Amniotic stem cell (primary cell): ENCODE measurements around the gene PWWP2B.
"Not testable (repeated sequence)": the region's sequence is repeated elsewhere in the genome, so short reads cannot be mapped to it uniquely, and the experiment has no call there.

Experiments
- DNase-seq: peaks from one replicate; lab custom pipeline; 2025; lab: John Stamatoyannopoulos, UW

The PWWP2B gene

GRCh38 chr10:132397036-132397541, at the start of gene PWWP2B:
Gene PWWP2B, plus strand, starts transcription at chr10:132397200. Its CDS starts 27 bp downstream, at chr10:132397227.
- DNase-seq: no peak

GRCh38 chr10:132347211-132347930, 49.6 kb upstream of the PWWP2B start:
- no peak for DNase-seq

DNA sequence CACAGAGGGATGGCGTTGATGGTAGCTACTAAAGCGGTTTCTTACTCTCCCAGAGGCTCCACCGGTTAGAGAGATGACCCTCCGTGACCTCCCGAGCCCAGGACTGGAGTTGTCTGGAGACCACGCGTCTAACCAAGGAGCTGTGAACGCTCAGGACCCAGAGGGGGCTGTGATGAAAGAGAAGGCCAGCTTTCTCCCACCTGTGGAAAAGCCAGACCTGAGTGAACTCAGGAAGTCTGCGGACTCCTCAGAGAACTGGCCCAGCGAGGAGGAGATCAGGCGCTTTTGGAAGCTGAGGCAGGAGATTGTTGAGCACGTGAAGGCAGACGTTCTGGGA, 49.1 kb upstream of the PWWP2B start:
- DNase-seq: no peak

DNA sequence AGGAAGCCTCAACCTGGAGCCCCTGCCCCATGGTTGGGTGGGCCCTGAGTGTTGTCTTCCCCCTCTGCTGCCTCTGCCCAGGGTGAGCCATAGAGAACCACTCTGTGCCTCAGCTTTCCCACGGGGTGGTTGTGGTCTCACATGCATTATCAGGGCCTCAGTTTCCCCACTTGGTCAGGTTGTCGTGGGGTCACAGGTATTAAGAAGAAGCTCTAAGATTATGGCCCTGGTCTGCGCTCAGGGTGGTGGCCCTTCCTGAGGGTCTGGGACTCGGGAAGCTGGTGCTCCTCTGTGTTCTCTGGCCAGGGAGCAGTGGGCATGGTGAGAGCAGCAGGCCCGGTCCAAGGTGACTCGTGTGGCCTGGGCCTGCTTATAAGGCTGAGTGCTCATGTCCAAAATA, 47.2 kb upstream of the PWWP2B start:
- DNase-seq: no peak

DNA sequence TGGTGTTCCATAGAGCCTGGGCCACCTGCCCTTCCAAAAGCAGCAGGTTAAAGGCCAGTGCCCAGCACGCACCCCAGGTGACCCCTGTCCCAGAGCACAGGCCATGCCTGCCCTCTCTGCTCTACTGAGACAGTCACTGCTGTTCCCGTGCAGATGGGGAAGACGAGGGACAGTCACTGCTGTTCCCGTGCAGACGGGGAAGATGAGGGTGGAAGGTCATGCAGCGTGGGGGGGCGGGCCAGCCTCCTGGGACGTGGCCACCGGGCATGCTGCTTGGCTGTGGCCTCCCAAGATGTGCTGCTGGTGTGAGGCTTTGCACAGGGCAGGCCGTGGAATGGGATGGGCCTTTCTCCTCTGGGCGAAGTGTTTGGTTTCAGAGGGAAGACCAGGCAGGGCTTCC, 46.6 kb upstream of the PWWP2B start:
- DNase-seq: no peak

GRCh38 chr10:132350946-132351345, 46.1 kb upstream of the PWWP2B start:
- no peak for DNase-seq

DNA sequence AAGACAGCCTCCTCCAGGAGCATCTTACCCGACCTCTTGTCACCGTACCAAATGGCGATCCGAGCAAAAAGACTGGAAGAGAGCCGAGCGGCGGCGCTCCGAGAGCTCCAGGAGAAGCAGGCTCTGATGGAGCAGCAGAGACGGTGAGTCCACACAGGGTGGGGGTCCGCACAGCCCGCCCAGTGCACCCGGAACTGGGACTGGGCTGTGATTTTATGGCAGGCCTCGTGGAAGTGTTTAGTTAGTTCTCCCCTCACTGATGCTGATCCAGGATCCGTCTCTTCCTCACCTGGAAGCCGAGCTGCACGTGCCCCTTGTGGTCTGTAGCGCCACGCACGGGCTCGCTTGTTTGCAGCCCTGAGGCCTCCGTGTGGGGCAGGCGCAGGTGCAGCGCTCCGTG, 45.4 kb upstream of the PWWP2B start:
- no peak for DNase-seq

- DNase-seq: not testable (repeated sequence)
These were observed 44.3 kb upstream of the PWWP2B start for GRCh38 chr10:132352462-132353308.

- DNase-seq: no peak
These were observed 43.3 kb upstream of the PWWP2B start for GRCh38 chr10:132353456-132354355.

GRCh38 chr10:132354356-132355094, 42.5 kb upstream of the PWWP2B start:
- DNase-seq: no peak

GRCh38 chr10:132355297-132355696, 41.7 kb upstream of the PWWP2B start:
- DNase-seq: no peak

GRCh38 chr10:132355754-132356153, 41.2 kb upstream of the PWWP2B start:
- DNase-seq: no peak

DNA sequence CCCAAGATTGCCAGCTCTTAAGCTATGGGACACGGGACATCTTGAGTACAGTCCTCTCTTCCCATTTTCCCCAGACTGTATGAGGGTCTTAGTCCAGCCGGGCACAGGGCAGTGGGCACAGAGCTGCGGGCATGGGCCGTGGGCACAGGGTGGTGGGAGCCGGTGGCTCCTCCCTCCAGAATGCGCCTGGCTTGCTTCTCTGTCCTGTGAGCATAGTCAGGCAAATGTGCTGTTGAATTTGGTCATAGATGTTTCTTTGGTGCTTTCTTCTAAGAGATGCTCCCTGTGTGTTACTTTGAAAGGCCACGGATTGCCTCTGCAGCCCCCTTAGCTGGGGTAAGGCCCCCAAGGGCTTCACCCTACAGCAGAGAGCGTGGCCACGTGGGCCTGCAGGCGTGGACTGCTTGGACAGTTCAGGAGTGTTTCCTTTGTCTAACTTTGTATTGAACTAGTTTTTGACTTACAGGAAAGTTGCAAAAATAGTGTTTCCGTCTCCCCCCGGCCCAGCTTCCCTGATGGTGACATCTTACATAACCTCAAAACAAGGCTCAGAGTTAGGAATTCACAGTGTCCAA, 40.3 kb upstream of the PWWP2B start:
- DNase-seq: no peak

GRCh38 chr10:132357286-132358058, 39.5 kb upstream of the PWWP2B start:
- no peak for DNase-seq

DNA sequence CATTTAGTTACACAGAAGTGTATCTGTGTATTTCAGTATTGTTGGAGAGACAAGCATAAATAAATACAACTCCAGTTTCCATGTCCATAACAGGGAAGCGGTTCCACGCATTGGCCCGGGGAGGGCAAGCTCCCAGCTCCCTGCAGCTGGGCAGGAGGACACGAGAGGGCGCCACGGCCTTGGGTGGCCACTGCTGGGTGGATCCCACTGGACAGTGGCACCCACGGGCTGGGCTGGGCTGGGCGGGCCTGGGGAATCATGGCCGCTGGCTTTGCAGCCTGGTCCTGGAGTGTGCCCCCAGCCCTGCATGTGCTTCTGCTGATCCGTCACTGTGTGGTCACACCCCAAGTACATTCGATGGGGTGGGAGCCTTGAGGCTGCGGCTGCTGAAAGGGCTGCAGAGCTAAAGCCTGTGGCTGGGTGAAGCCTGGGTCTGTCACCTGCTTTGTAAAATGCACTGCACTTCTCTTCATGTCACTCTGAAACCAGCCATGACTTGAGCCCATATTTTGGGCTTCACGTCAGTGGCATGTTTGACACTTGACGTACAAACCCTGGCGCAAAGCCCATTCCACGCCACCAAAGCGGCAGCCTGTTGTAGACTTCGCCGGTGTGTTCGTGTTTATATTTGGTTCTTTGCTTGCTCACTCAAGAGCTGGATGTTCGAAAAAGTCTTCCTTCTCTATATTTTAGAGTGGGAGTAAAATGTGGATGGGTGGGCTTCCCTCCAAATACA, 37.5 kb upstream of the PWWP2B start:
- no peak for DNase-seq

DNA sequence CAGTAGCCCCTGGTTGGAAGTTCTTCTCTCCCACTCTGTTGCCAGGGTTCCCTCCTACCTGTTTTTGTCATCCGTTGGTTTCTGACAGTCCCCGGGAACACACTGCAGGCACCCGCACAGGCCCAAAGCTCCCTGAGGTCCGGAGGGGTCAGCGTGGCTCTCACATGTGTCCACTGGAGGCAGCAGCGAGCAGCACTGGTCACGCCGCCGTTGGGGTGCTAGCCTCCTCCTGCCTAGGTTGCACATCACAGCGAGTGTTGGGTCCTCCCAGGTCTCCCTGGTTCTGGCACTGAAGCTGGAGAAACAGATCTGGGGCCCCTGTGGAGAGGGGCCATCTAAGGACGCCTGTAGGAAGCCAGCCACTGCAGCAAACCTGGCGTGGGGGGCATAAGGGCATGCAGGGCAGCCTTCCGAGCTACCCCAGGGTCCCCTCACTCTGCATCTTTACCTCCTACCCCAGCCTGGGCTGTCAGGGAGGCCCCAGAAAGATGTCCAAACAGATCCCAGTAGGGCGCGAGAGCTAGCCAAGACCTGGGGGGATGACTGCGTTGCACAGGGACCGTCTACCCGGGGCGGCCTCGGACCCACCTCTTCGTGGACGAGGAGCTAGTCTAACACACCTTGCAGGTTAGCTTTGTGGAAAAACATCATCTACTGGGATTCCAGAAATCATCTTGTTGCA, 36.1 kb upstream of the PWWP2B start:
- no peak for DNase-seq

DNA sequence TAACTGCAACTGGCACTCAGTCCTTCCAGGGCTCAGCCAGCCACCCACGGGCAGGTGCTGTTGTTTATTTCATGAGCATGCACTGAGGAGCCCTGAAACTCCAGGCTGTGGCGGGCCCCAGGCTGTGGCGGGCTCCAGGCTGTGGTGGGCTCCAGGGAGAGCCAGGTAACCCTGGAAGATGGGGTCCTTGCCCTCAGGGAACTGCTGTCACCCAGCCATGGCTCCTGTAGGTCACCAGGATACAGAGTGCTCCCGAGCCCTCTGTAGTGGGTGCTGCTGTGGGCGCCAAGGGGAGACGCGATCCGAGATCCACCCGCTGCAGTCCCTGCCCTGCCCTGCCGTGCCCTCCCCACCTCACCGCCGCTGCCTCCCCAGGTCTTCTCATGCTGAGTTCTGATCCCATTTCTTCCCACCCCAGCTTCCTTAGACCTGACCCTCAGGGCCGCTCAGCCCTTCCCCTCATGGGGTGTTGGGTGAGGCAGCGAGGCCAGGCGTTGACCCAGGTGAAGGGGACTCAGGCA, 35.4 kb upstream of the PWWP2B start:
- no peak for DNase-seq

DNA sequence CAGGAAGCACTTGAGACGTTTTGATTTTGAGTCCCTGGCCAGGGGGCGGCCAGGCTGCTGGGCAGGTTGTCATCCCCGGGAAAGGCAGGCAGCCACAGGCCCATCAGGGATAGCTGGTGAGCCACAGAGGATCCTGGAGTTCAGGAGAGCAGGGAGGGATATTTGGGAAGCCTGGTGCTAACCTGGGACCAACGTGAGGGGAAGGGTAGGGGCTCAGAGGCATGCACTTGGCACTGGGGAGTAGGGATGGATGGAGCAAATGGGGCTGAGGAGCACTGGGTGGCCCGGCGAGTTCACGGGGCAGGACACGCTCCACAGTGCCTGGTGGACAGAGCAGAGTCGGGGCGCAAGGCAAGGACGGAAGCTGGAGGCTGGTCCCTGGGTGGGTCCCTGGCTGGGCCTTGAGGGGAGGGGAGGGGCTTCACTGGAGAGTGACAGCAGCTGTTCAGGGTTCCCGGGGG, 34.8 kb upstream of the PWWP2B start:
- no peak for DNase-seq

DNA sequence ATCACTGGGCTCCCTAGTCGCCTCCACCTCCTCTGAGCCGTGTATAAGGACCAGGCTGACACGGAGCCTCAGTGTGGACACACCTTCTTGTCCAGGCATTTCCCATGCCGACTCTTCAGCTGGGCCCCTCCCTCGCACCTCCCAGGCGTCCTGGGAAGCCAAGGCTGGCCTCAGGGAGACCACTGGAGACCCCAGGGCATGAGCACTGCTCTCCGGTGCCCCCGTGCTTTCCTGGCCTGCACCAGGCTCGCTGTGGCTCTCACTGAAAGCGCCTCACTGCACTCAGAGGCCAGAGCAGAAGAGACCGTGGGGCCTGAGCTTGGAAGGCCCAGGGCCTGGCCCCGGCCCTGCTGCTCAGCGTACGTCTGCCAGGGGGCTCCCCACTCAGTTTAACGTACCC, 33.6 kb upstream of the PWWP2B start:
- DNase-seq: no peak
